GM12891 (cell line): ENCODE data around the gene BCL7C. TPM values are rescaled to one million over a fixed set of nuclear protein-coding genes. Genes with fewer than 3 reads are reported as not detected.
"Not testable (repeated sequence)": the region's sequence is repeated elsewhere in the genome, so short reads cannot be mapped to it uniquely, and the experiment has no call there.

Source experiments
- DNase-seq: peaks from one replicate; pipeline ENCODE4 v3.0.0; 2011; ENCODE audit warnings: low spot score; ENCODE audit not compliant: insufficient read length
- FAIRE-seq: peaks from 2 replicates; lab custom pipeline; 2011; peaks lifted over from hg19 to GRCh38; lab: Jason Lieb, UNC
- PAX5 ChIP-seq: IDR thresholded peaks from 2 replicates; pipeline ENCODE4 v1.6.1; 2011; ENCODE audit warnings: low read length, moderate library complexity, mild to moderate bottlenecking; ENCODE audit not compliant: insufficient read depth, severe bottlenecking
- POLR2A ChIP-seq: IDR thresholded peaks from 2 replicates; pipeline ENCODE4 v1.6.1; 2011; ENCODE audit warnings: low read depth, low read length, control low read depth
- POLR2AphosphoS5 ChIP-seq: IDR thresholded peaks from 2 replicates; pipeline ENCODE4 v1.6.1; 2011; ENCODE audit warnings: low read depth, low read length, control low read depth
- POU2F2 ChIP-seq: IDR thresholded peaks from 2 replicates; pipeline ENCODE4 v1.6.1; 2011; ENCODE audit warnings: low read depth, mild to moderate bottlenecking, control low read depth, low read length, moderate library complexity
- SPI1 ChIP-seq: IDR thresholded peaks from 2 replicates; pipeline ENCODE4 v1.6.1; 2011; ENCODE audit warnings: low read depth, low read length, control low read depth
- TAF1 ChIP-seq: IDR thresholded peaks from 2 replicates; pipeline ENCODE4 v1.6.1; 2011; ENCODE audit warnings: low read depth, low read length, control low read depth
- polyA plus RNA-seq: library from polyadenylated mRNA; unstranded; fragments of >200 nt; gene quantifications from one replicate; pipeline ENCODE4 v1.2.1, GENCODE V29; 2012; ENCODE audit warnings: low read depth, missing spikeins, inconsistent platforms; ENCODE audit not compliant: missing spikeins

Gene BCL7C
- polyA plus RNA-seq = 12.7 TPM

- FAIRE-seq = peak; percentile 94
- peak; percentile 85 for DNase-seq
- TF ChIP-seq POLR2A = 0 out of 2 replicates have a peak, but pooled peaks have one; percentile 23
- TF ChIP-seq SPI1 = no peak
- no peak for TF ChIP-seq PAX5
Measured at GRCh38 chr16:30893744-30894539, at the start of gene BCL7C. BCL7C (minus strand) TSS chr16:30894077; CDS start chr16:30893944, 133 bp downstream.

DNA sequence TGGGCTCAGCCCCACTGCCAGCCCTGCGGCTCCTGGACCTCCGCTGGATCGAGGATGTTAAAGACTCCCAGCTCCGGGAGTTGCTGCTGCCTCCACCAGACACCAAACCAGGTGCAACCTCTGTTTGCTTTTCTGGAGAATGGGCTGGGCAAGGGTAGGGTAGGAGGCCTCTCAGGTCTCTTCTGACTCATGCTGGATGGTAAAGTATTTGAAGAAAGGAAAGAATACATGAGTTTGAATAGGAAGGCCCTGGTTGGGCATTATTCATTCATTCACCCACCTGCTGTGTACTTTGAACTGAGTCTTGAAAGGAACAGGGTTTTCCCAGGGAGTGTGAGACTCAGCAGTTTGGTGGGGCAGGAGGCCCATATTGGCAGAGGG, 48.5 kb upstream of the BCL7C start:
- DNase-seq (no peak), FAIRE-seq (no peak)
- TF ChIP-seq POLR2A (no peak), POU2F2 (no peak), PAX5 (no peak), POLR2AphosphoS5 (no peak), TAF1 (no peak), SPI1 (no peak)

- DNase-seq (peak; percentile 91), FAIRE-seq (peak; percentile 94)
- no peak for TF ChIP-seq POU2F2
- TF ChIP-seq SPI1 = peak; percentile 18; the same call in 1 of the 2 replicates
- TF ChIP-seq POLR2AphosphoS5 = no peak
- no peak for TF ChIP-seq PAX5
Measured at GRCh38 chr16:30941600-30942425, 47.9 kb upstream of the BCL7C start.

- not testable (repeated sequence) for DNase-seq, FAIRE-seq
Measured at GRCh38 chr16:30939571-30939970, 45.7 kb upstream of the BCL7C start.

- no peak for DNase-seq
- TF ChIP-seq TAF1 (no peak), SPI1 (0 out of 2 replicates have a peak, but pooled peaks have one; percentile 1)
- FAIRE-seq = no peak
Measured at GRCh38 chr16:30937692-30938091, 43.8 kb upstream of the BCL7C start.

DNA sequence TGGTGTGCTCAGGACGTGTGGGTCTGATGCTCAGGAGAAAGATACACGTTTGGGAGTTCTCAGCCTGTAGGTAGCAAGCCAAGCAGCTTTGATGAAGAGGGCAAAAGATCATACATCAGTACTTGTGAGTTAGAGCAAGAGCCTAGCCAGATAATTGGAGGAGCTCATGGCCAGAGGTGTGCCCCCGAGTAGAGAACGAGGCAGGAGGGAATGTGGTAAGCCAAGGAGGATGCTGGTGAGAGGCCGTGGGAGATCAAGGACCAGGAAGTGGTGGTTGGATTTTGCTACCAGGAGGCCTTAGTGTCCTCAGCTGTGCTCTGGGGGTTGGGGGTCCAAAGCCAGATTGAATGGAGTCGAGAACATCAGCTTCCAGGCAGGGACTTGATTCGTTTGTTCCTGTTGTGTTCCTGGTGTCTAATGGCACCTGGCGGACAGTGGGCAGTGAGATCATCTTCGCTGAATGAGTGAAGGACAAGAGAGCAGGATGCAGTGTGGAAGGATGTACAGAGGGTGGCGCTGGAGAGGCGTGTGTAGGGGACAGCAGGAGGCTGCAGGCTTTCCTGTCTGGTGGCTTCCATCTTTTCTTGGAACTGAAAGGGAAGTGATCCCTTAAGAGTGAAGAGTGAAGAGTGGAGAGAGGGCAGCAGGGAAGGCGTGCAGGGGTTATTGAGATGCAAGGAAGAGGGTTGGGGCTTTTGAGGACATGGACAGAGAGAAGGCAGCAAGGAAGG, 41.1 kb upstream of the BCL7C start:
- FAIRE-seq (peak; percentile 87), DNase-seq (no peak)
- TF ChIP-seq POLR2A (no peak), POLR2AphosphoS5 (no peak), PAX5 (no peak), POU2F2 (no peak), SPI1 (no peak), TAF1 (no peak)

DNA sequence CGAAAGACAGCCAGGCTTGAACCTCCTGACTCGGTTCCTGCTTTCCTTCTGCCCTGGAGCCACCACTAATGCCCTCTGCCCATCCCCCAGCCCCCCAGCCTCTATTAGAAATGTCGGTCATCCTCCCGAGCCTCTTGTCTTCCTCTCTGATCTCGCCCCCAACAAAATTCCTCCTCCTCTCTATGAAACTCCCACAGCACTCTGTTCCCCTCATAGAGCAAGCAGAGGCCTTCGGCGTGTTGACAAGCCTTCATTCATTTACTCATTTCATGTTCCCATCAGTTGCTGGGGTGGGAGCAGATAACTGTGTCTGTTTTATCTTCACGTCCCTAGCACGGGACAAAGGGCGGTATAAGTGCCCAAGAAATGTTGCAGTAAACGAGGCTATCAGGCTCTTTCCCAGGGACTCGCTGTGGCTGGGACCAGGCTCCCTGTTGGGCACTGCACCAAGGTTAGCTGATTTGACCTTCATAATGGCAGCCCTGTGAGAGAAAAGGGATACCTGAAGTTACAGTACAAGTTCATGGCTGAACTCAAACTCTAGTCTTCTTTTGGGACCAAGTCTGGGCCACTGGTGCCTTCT, 37.3 kb upstream of the BCL7C start:
- FAIRE-seq (no peak), DNase-seq (no peak)
- no peak for TF ChIP-seq TAF1
- TF ChIP-seq POU2F2 = no peak
- TF ChIP-seq PAX5 = no peak
- TF ChIP-seq POLR2AphosphoS5 = no peak
- TF ChIP-seq POLR2A = no peak
- no peak for TF ChIP-seq SPI1

GRCh38 chr16:30930160-30930571, 36.3 kb upstream of the BCL7C start:
- no peak for TF ChIP-seq SPI1
- no peak for TF ChIP-seq POLR2AphosphoS5
- no peak for TF ChIP-seq PAX5
- TF ChIP-seq POU2F2 = no peak
- no peak for FAIRE-seq
- no peak for DNase-seq

DNA sequence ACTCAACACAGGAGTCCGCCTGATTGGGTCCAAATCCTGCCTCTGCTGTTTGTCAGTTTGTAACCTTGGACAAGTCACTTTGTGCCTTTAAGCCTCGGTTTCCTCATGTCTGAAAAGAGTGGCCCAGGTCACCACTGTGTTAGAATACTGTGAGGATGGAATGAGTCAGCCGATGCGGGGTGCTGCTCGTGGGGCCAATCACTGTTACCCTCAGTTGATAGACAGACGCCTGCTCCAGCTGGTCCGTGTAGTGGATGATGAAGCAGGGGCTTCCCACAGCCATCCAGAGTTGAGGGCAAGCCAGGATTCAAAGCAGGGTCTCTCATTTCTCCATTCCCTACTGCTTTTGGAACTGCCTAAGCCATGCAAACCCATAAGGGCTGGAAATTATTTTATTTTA, 35.3 kb upstream of the BCL7C start:
- FAIRE-seq (no peak), DNase-seq (no peak)
- no peak for TF ChIP-seq TAF1
- TF ChIP-seq PAX5 = no peak
- no peak for TF ChIP-seq POLR2AphosphoS5
- no peak for TF ChIP-seq POU2F2
- no peak for TF ChIP-seq POLR2A
- no peak for TF ChIP-seq SPI1

DNA sequence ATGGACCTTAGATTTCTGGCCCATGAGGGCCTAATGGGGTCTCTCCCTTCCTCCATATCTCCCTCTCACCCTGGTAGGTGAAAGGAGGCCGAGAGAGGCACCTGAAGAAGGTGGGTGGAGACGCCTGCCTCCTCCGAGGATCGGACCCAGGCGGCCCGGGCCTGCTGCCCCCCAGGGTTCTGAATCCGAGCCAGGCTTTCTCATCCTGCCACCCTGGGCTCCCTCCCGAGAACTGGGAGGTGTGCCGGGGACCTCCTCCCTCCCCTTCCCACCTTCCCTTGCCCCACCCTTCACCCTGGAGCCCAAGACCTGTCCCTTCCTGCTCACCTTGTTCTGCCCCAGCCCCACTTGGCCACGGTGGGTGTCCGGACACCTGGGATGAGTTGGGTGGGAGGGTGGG, 34.5 kb upstream of the BCL7C start:
- FAIRE-seq = no peak
- TF ChIP-seq SPI1 (no peak), PAX5 (no peak), POLR2AphosphoS5 (no peak), TAF1 (no peak), POU2F2 (no peak), POLR2A (no peak)

More for the DNA sequence above, 34.5 kb upstream of the BCL7C start:
- DNase-seq = no peak
